HG03045 (cell line): ENCODE data around the gene FBXL17.
"Not testable (repeated sequence)": the region's sequence is repeated elsewhere in the genome, so short reads cannot be mapped to it uniquely, and the experiment has no call there.

Experiments
- ATAC-seq: cut with Tn5 transposase; IDR thresholded peaks from one replicate; pipeline ENCODE4 v1.9.1; 2021; ENCODE audit warnings: mild to moderate bottlenecking, moderate library complexity; ENCODE audit not compliant: unreplicated experiment

Gene FBXL17

GRCh38 chr5:108381954-108382783, at the start of gene FBXL17:
TSS of gene FBXL17 (minus strand) at chr5:108382098.
- peak; percentile 76 for ATAC-seq

GRCh38 chr5:108430931-108431608, 49.2 kb upstream of the FBXL17 start:
- ATAC-seq: no peak

- no peak for ATAC-seq
Observed at GRCh38 chr5:108421713-108422112, 39.8 kb upstream of the FBXL17 start.

- ATAC-seq: no peak
Observed at GRCh38 chr5:108420755-108421154, 38.9 kb upstream of the FBXL17 start.

- no peak for ATAC-seq
Observed at GRCh38 chr5:108420158-108420557, 38.3 kb upstream of the FBXL17 start.

GRCh38 chr5:108418197-108418596, 36.3 kb upstream of the FBXL17 start:
- no peak for ATAC-seq

GRCh38 chr5:108417166-108417670, 35.3 kb upstream of the FBXL17 start:
- ATAC-seq: no peak

- no peak for ATAC-seq
Observed at GRCh38 chr5:108415726-108416125, 33.8 kb upstream of the FBXL17 start.

GRCh38 chr5:108409786-108410185, 27.9 kb upstream of the FBXL17 start:
- ATAC-seq: no peak

- ATAC-seq: not testable (repeated sequence)
Observed at GRCh38 chr5:108405201-108405600, 23.3 kb upstream of the FBXL17 start.

GRCh38 chr5:108398964-108399363, 17.1 kb upstream of the FBXL17 start:
- no peak for ATAC-seq

- ATAC-seq: not testable (repeated sequence)
Observed at GRCh38 chr5:108396837-108397236, 14.9 kb upstream of the FBXL17 start.

- no peak for ATAC-seq
Observed at GRCh38 chr5:108387758-108388157, 5.9 kb upstream of the FBXL17 start.

- no peak for ATAC-seq
Observed at GRCh38 chr5:108386345-108387061, 4.6 kb upstream of the FBXL17 start.

GRCh38 chr5:108384741-108385140, 2.8 kb upstream of the FBXL17 start:
- no peak for ATAC-seq

- no peak for ATAC-seq
Observed at GRCh38 chr5:108382784-108383330, 959 bp upstream of the FBXL17 start.

- peak; percentile 55 for ATAC-seq
Observed at GRCh38 chr5:108381350-108381953, 446 bp downstream of the FBXL17 start.

GRCh38 chr5:108380531-108381349, 1.2 kb downstream of the FBXL17 start:
- ATAC-seq: peak; percentile 30

GRCh38 chr5:108379722-108380530, 2.0 kb downstream of the FBXL17 start:
- ATAC-seq: no peak
